ENCODE results near the gene OLIG2.
A peak's percentile ranks its signal among the peaks of the same experiment; 100 is the strongest.

Gene OLIG2

DNA sequence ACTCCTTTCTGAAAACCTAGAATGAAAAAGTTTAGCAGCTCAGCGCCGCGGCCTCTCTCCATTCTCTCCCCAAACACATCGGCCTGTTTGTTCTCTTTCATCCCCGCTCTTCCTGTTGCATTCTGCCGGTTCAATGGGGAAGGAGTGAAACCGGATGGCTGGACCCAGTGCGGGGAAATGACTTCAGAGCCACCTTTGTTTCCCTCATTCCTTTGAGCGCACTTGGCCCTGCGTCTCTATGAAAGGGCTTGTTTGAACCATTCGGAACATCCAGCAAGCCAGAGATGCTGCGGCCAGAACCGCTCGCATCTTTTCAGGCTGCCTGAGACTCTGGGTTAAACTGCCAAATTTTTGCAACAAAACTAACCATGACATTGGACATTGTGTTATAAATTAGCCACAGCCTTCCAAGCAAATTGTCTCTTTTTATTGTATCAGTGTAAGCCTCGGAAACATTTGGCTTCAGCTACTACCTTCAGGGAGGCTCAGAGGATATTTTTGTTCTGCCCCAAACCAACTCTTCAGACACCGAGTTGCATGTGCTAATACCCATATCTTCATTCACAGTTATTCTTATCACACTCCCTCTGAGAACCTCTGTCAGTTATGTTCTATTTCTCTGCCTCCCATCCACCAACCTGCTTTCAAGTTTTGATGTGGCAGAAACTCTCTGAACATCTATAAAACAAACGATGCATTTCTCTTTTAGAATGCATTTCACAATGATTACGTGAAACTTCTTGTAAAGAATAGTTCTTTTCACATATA is 39.1 kb downstream of the OLIG2 start:
- DNase-seq (ENCODE audit: low spot score): peak; percentile 35

DNA sequence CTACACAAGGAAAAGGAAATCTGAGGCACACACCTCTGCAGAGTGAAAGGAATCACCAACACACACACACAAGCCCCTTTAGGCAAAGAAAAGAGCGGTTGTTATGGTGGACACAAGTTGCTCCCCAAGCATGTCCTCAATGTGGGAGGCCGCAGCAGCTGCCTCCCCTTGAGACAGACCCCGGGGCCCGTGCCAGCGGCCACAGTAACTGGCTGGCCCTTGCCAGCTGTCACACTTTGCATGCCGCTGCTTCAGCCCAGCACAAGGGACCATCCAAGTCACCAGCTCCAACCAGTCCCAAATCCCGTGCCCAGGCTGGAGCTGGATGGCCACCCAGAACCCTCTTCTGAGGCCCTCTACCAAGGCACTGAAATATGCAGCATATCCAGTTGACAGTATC is 41.3 kb downstream of the OLIG2 start:
- no peak for DNase-seq (ENCODE audit: low spot score)

GRCh38 chr21:33067457-33067856 is 41.7 kb downstream of the OLIG2 start:
- no peak for DNase-seq (ENCODE audit: low spot score)

GRCh38 chr21:33069243-33069642 is 43.5 kb downstream of the OLIG2 start:
- DNase-seq (ENCODE audit: low spot score): no peak

GRCh38 chr21:33069645-33069993 is 43.9 kb downstream of the OLIG2 start:
- no peak for DNase-seq (ENCODE audit: low spot score)

- peak; percentile 96 for DNase-seq (ENCODE audit: low spot score)
Observed at GRCh38 chr21:33069994-33070743, 44.4 kb downstream of the OLIG2 start, which contains the start of gene OLIG1. Gene OLIG1 (plus strand): TSS chr21:33070141. CDS start chr21:33070247, 106 bp downstream.

DNA sequence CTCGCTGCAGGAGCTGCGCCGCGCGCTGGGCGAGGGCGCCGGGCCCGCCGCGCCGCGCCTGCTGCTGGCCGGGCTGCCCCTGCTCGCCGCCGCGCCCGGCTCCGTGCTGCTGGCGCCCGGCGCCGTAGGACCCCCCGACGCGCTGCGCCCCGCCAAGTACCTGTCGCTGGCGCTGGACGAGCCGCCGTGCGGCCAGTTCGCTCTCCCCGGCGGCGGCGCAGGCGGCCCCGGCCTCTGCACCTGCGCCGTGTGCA is 44.9 kb downstream of the OLIG2 start:
- DNase-seq (ENCODE audit: low spot score): no peak

- peak; percentile 56 for DNase-seq (ENCODE audit: low spot score)
Observed at GRCh38 chr21:33070998-33071769, 45.4 kb downstream of the OLIG2 start.

DNA sequence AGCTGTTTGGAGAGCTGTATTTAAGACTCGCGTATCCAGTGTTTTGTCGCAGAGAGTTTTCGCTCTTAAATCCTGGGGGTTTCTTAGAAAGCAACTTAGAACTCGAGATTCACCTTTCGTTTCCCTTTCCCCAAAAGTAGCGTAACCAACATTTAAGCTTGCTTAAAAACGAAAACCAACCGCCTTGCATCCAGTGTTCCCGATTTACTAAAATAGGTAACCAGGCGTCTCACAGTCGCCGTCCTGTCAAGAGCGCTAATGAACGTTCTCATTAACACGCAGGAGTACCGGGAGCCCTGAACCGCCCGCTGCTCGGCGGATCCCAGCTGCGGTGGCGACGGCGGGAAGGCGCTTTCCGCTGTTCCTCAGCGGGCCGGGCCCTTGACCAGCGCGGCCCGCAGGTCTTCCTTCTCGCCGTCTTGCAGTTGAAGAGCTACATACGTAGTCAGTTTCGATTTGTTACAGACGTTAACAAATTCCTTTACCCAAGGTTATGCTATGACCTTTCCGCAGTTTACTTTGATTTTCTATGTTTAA is 46.1 kb downstream of the OLIG2 start:
- peak; percentile 32 for DNase-seq (ENCODE audit: low spot score)

DNA sequence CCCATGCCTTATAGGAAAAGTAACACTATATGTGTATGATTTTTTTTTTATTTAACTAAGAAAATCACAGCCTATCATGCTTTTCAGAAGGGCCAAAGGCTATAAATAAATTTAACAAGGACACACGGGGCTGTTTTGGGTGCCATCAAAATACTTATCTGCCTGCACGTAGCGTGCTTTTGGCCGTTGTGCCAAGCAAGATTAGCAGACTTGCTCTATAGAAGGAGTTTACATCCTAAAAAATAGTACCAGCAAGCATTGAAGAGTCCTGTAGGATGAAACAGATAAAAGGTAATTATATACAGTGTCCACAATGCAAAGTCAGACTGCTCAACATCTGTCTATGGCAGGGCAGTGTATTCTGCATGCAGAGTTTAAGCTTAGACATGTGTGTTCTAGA is 47.9 kb downstream of the OLIG2 start:
- no peak for DNase-seq (ENCODE audit: low spot score)

DNA sequence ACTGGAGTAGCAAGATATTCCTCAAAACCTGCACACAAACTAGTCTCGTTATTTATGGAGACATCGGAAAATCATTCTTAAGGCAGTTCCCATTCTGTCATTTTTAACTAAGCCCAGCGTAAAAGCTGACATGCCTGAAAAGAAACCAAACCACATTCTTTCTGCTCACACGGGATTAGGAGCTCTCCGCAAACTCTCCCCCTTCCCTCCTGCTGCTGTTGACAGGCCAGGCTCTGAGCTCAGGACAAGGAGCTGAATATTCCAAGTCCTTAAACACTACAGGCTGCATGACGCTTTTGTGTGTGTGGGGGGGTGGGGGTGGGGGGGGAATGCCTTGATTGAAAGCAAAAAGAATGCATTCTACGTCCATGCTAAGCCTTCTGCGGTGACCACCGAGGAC is 49.4 kb downstream of the OLIG2 start:
- DNase-seq (ENCODE audit: low spot score): peak; percentile 49

GRCh38 chr21:33075596-33076195 is 50.0 kb downstream of the OLIG2 start:
- no peak for DNase-seq (ENCODE audit: low spot score)

DNA sequence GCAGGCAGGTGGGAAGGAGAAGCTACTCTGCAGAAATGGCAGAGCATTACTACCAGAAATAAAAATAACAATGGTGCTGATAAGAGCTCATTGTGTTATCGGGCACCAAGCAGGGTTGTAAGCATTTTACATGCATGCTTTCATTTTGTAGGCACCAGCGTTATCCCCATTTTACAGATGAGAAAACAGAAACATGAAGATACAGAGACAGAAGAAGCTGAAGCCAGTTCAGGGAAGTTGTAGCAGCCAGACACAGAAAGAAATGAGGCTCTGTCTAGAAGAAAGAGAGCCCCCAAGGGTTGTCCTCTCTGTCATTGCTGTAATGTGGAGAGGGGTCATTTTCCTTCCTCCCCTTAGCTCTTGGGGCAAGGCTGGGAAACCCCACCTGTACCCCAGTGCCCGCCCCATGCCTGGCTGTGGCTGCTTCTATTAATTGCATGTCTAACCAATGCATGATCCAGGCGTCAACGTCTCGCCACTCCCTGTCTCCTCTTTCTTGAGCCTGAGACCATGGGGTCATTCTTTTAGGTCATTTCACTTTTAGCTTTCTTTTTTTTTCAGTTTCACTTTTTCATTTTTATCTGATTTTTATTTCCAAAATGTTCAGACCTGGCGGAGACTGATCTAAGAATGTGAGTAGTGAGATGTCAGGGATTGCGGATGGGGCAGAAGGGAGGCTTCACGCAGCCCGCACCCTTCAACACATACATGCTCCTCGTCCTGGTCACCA is 51.0 kb downstream of the OLIG2 start:
- no peak for DNase-seq (ENCODE audit: low spot score)

Measured in iPS-NIHi11 (cell line).